Upper lobe of left lung (tissue), 6 donors: ENCODE results near the gene NPTXR. TPM values are rescaled to one million over a fixed set of nuclear protein-coding genes. Genes with fewer than 3 reads are reported as not detected.

Experiments
- ATAC-seq, 2 donors: fragments of 200-7000 bp; cut with Tn5 transposase; one replicate each; pipeline ENCODE4 v1.9.1; 2022; ENCODE audit warnings: mild to moderate bottlenecking in 2 of 2, moderate library complexity in 2 of 2; ENCODE audit not compliant: low FRiP score in 2 of 2
- DNase-seq, 2 donors: peaks; one replicate each; pipeline ENCODE4 v3.0.0-alpha.2; 2019 to 2020
- H3K27ac ChIP-seq, 4 donors: fragments of 200-600 bp; sonication (generic); one replicate each; pipeline ENCODE4 v1.5.1; 2016 to 2019
- H3K27me3 ChIP-seq, 4 donors: fragments of 200-600 bp; sonication (generic); one replicate each; pipeline ENCODE4 v1.5.1; 2017 to 2019
- H3K36me3 ChIP-seq, 4 donors: fragments of 200-600 bp; sonication (generic); one replicate each; pipeline ENCODE4 v1.5.1; 2016 to 2019
- H3K4me1 ChIP-seq, 4 donors: fragments of 200-600 bp; sonication (generic); one replicate each; pipeline ENCODE4 v1.5.1; 2018 to 2019
- H3K4me3 ChIP-seq, 4 donors: fragments of 200-600 bp; sonication (generic); one replicate each; pipeline ENCODE4 v1.5.1; 2017 to 2019; ENCODE audit warnings: mild to moderate bottlenecking in 2 of 4, moderate library complexity in 1 of 4
- H3K9me3 ChIP-seq, 4 donors: fragments of 200-600 bp; sonication (generic); one replicate each; pipeline ENCODE4 v1.5.1; 2018 to 2019
- CTCF ChIP-seq, 6 experiments: fragments of 450-650 bp in 4 of 6; fragments of 200-600 bp in 2 of 6; sonication (generic) in 2 of 6; IDR thresholded peaks; one replicate each; pipeline ENCODE4 v1.5.1; 2016 to 2019; ENCODE audit warnings: antibody characterized with exemption in 6 of 6
- EP300 ChIP-seq, 4 donors: sonication (generic); formaldehyde crosslinking; IDR thresholded peaks; one replicate each; pipeline ENCODE4 v1.5.1; 2017; ENCODE audit warnings: antibody characterized with exemption in 4 of 4, control low read depth in 2 of 4
- POLR2A ChIP-seq, 4 donors: fragments of 450-650 bp; IDR thresholded peaks; one replicate each; pipeline ENCODE4 v1.5.1; 2016 to 2017; ENCODE audit warnings: antibody characterized with exemption in 4 of 4, mild to moderate bottlenecking in 2 of 4
- POLR2AphosphoS5 ChIP-seq, 2 donors: sonication (generic); formaldehyde crosslinking; IDR thresholded peaks; one replicate each; pipeline ENCODE4 v1.5.1; 2017; ENCODE audit warnings: antibody characterized with exemption in 2 of 2
- WGBS, 2 donors: methylation state at CpG; one replicate each; pipeline ENCODE4 v1.1.5; 2017 to 2018; 5-methylcytosine and 5-hydroxymethylcytosine counted together
- total RNA-seq, 6 donors: library from RNA; depleted of rRNA in 4 of 6; stranded (reverse); fragments of >200 nt in 4 of 6; gene quantifications; one replicate each; pipeline versions ENCODE4 v1.1.0 to v1.2.1, GENCODE V29; 2016 to 2021
- donor health status: DM: no; HTN: no; CAD: no; lungs with moderate emphysema.
- donor health status: DM: no; HTN: yes; CAD: no; lungs with severe emphysema.

Gene NPTXR
- total RNA-seq, 6 donors from 2014 or later = 1.4 to 6.6 (median 3.0) TPM; not detected in 1

DNA sequence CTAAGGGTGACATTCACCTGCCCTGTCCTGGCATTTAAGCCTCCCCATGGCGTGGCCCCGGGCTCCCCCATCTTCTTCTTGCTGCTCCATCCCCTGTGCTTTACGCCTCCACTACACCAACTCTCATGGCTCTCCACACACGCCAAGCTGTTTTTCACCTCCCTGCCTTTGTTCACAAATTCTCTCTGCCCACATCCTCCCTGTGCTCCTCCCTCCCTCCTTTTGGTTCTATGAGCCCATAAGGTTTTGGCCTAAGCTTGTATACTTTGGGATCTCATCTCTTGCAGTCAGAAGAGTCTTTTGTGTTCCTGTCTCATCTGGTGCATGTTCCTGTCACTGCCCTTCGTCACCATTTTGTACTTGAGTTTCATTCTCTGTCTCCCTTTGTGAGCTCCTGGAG, 45.3 kb downstream of the NPTXR start:
- Histone ChIP-seq H3K4me3 (no peak overlapping the region), H3K4me1 (peaks cover 0 to 7% (median 5%) of the 10 kb centered on the region in 4 donors), H3K36me3 (no peaks in the 10 kb centered on the region), H3K27me3 (no peaks in the 10 kb centered on the region), H3K27ac (no peak overlapping the region), H3K9me3 (peaks cover 0 to 3% (median 0%) of the 10 kb centered on the region in 4 donors)
- DNase-seq (no peak), ATAC-seq (no peak)
- TF ChIP-seq EP300 (IDR thresholded peaks at IDR 0.05) (no peak), CTCF (IDR thresholded peaks at IDR 0.05) (no peak), POLR2A (IDR thresholded peaks at IDR 0.05) (no peak)
- WGBS, 2 donors = 71 to 77% methylated on average over 5 of the region's 5 CpGs

DNA sequence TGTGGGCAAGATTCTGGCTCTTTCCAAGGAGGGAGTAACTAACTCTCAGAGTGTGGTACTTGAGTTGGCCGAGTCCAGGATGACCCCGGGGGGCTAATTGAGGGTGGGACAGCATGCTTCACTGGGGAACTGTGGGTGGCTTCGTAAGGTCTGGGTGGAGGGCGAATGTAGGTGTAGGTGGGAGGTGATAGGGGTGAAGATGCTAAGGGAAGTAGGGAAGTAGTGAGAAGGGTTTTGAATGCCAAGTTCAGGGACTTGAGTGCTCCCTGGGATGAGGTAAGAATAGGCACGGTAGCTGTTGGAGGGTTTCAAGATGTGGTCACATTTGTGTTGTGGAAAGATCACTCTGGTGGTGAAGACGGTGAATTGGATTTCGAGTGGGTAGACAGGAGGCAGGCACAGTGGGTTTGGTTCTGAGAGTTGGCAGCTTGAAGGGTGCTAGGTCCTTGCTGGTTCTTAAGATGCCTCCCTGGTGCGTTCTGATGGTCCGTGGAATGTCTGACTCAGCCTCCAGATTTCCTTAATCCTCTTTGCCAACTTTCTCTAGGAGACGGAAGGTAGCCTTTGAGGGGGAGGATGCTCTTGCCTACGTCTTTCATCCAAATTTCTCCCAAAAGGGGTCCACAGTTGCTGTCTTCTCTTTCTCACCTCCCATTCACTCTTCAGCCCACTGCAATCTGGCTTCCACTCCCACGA, 47.4 kb downstream of the NPTXR start:
- ATAC-seq (no peak), DNase-seq (no peak)
- Histone ChIP-seq H3K36me3 (no peaks in the 10 kb centered on the region), H3K9me3 (peaks cover 0 to 3% (median 0%) of the 10 kb centered on the region in 4 donors), H3K27me3 (no peaks in the 10 kb centered on the region), H3K27ac (no peak overlapping the region), H3K4me1 (peaks cover 6 to 15% (median 11%) of the 10 kb centered on the region in 4 donors), H3K4me3 (no peak overlapping the region)
- 76 to 77% methylated on average over 12 of the region's 12 CpGs for WGBS, 2 donors
- no peak for TF ChIP-seq POLR2AphosphoS5 (IDR thresholded peaks at IDR 0.05)
- TF ChIP-seq CTCF (IDR thresholded peaks at IDR 0.05) = no peak
- TF ChIP-seq POLR2A (IDR thresholded peaks at IDR 0.05) = no peak
- TF ChIP-seq EP300 (IDR thresholded peaks at IDR 0.05) = no peak

DNA sequence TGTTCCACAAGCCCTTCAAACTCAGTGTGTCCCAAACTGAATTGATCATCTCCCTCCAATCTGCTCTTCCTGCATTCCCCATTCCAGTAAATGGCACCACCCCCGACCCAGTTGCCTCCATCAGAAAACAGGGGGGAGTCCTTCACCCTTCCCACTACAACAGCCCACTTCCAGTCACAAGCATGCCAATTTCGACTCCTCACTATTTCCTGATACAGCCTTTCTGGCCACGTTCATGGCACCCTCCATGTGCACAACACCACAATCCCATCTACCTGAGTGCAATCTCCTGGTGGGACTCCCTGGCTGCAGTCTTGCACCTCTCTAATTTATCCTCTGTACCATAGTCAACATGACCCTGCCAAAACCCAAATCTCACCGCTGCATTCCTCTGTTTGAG, 48.3 kb downstream of the NPTXR start:
- Histone ChIP-seq H3K4me3 (no peak overlapping the region), H3K27me3 (no peaks in the 10 kb centered on the region), H3K27ac (no peak overlapping the region), H3K36me3 (peaks cover 0 to 5% (median 1%) of the 10 kb centered on the region in 4 donors), H3K9me3 (peaks cover 0 to 3% (median 0%) of the 10 kb centered on the region in 4 donors), H3K4me1 (peaks cover 6 to 15% (median 11%) of the 10 kb centered on the region in 4 donors)
- no peak for TF ChIP-seq POLR2A (IDR thresholded peaks at IDR 0.05)
- no peak for TF ChIP-seq POLR2AphosphoS5 (IDR thresholded peaks at IDR 0.05)
- TF ChIP-seq EP300 (IDR thresholded peaks at IDR 0.05) = no peak
- TF ChIP-seq CTCF (IDR thresholded peaks at IDR 0.05) = no peak
- no peak for DNase-seq
- no peak for ATAC-seq
- WGBS, 2 donors = 67 to 87% methylated on average over 4 of the region's 4 CpGs

DNA sequence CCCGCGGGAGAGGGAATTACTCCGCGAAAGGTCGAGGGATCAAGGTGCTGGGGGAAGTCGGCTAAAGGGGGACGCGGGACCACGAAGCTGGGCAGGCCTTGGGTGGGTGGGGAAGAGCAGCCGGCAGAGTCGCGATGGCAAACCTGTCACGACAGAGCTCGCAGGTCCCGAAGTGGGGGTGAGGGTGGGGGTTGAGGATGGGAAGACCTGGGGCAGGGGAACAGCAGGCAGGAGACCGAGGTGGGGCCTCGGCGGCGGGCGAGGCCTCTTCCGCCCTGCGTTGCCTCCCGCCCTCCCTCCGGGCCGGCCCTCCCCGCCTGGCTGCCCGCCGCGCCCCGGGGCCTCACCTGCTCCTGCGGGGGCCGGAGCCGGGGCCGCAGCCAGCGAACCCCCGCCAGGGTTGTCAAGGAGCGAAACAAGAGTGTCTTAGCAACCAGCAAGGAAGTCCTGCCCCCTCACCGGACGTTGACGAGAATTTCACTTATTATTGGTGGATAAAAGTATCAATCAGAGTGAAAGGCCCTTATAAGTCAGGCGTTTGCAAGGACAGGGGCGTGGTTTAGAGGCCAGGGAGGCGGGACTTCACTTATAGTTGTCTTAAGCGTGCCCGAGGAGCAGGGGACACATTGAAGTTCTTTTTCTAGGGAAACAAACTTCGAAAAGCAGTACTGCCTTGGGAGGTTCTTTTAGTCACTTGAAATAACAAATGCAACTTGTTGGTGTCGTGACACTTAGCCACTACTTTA, 49.9 kb downstream of the NPTXR start, which contains the start of gene DNAL4:
Gene DNAL4 (minus strand): TSS at position 423 of the 746 bp plus-strand sequence. CDS start 11,412 bp downstream, outside the sequence.
- Histone ChIP-seq H3K27ac (peak within 1 kb of the TSS; percentile 84 to 88 (median 84)), H3K4me3 (peak within 1 kb of the TSS; percentile 70 to 97 (median 89)), H3K9me3 (no peaks in the 10 kb centered on the region), H3K36me3 (peaks cover 0 to 12% (median 9%) of the 10 kb centered on the region in 4 donors), H3K27me3 (no peaks in the 10 kb centered on the region), H3K4me1 (peaks cover 7 to 18% (median 11%) of the 10 kb centered on the region in 4 donors)
- WGBS, 2 donors = 0 to 1% methylated on average over 26 to 44 of the region's 47 CpGs
- DNase-seq = peak; percentile 95 to 96
- ATAC-seq = peak; percentile 96 to 98
- peak in 1 of 4 donors; percentile 66 for TF ChIP-seq POLR2A (IDR thresholded peaks at IDR 0.05)
- TF ChIP-seq EP300 (IDR thresholded peaks at IDR 0.05) = no peak
- TF ChIP-seq POLR2AphosphoS5 (IDR thresholded peaks at IDR 0.05) = peak; percentile 54 to 68

DNA sequence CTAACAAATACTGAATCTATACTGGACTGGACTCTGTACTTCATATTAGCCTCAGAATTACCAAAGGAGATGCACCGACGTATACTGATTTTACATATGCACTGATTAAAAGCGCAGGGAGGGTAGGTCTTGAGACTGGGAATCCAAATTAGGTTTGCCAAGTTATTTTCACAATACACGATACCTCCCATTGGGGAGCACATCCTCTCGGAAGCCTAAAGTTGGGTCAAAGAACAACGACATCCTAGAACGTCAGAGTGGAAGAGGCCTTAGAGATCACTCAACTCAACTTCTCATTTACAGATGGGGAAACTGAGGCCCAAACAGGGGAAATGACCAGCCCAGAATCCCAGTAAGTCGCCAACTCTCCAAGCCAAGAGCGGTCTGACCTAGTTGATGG, 50.5 kb downstream of the NPTXR start:
- H3K27me3 ChIP-seq = no peaks in the 10 kb centered on the region
- WGBS, 2 donors = 28% methylated on average over 9 of the region's 9 CpGs
- H3K9me3 ChIP-seq = no peaks in the 10 kb centered on the region
- ATAC-seq = no peak
- peaks cover 0 to 12% (median 9%) of the 10 kb centered on the region in 4 donors for H3K36me3 ChIP-seq
- TF ChIP-seq CTCF (IDR thresholded peaks at IDR 0.05) = no peak
- TF ChIP-seq POLR2A (IDR thresholded peaks at IDR 0.05) = no peak
- no peak for DNase-seq
- H3K4me3 ChIP-seq = peak overlapping the region; percentile 70 to 97 (median 89)
- peaks cover 11 to 22% (median 12%) of the 10 kb centered on the region in 4 donors for H3K4me1 ChIP-seq
- H3K27ac ChIP-seq = peak overlapping the region; percentile 84 to 88 (median 84)
